ENCODE measurements around the gene SBNO2.
"Not testable (repeated sequence)": the region's sequence is repeated elsewhere in the genome, so short reads cannot be mapped to it uniquely, and the experiment has no call there.

Gene SBNO2

DNA sequence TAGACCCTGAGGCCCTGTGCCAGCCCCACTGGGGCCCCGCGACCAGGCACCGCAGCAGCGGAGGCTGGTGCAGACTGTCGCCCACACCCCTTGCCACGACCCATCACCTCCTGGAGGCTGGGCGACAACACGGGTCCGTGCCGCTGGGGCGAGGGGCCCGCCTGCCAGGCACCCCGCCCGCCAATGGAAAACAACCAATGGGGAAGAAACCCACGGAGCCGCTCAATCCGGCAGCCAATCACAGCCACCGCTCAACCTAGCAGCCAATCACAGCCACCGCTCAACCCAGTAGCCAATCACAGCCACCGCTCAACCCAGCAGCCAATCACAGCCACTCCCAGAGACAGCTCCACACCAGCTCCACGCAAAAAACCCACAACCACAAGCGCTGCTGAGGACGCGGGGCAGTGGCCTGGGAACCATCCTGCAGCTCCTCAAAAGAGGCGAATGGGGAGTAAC is 40.6 kb downstream of the SBNO2 start:
- Mint-ChIP-seq H3K4me1 (peaks cover 4% of the 10 kb centered on the region), H3K4me3 (peak overlapping the region in 2 of 3 experiments; percentile 32 to 34), H3K9me3 (no peaks in the 10 kb centered on the region), H3K27ac (no peak overlapping the region), H3K27me3 (ENCODE audit: low read depth) (no peaks in the 10 kb centered on the region), H3K36me3 (ENCODE audit: low read depth) (no peaks in the 10 kb centered on the region)
- TF ChIP-seq CTCF (IDR thresholded peaks at IDR 0.05; ENCODE audit: unreplicated experiment in 3 of 3) = no peak

DNA sequence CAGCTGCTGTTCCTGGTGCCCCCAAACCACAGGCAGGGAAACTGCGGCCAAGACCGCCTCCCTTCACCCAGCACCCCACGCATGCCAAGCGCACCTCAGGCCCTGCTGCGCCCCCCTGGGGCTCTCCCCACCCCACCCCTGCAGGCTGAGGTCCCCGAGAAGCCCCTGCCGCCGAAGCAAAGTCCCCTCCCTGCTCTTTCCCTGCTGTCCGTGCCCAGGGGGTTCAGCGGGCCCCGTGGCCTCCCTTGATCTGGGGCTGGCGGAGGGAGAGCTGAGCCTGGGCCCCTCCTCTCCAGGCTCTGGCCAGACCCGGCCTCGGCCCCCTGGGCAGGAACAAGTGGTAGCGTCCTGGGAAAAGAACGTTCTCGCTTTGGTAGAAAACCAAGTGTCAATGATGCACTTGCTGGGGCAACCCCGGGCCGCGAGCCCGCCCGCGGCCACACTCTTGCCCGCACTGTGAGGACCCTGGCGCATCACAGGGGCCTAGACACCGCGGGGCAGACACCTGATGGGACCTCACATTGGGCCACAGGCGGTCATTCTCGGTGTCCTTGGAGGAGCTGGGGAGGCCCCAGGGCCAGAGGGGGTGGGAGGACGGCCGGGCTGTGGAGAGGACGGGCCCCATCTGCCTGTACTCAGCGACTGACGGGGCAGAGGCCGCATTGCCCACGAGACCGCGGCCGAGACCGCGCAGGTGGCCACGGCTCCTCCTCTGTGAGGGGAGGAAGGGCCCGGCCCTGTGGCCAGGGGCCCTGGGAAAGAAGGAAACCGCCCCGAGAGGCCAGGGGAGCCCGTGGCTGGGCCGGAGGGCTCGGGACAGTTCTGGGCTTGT is 41.3 kb downstream of the SBNO2 start:
- no peaks in the 10 kb centered on the region for H3K9me3 Mint-ChIP-seq
- no peak overlapping the region for H3K4me3 Mint-ChIP-seq
- peaks cover 4% of the 10 kb centered on the region for H3K4me1 Mint-ChIP-seq
- H3K36me3 Mint-ChIP-seq (ENCODE audit: low read depth) = no peaks in the 10 kb centered on the region
- no peak overlapping the region for H3K27ac Mint-ChIP-seq
- TF ChIP-seq CTCF (IDR thresholded peaks at IDR 0.05; ENCODE audit: unreplicated experiment in 3 of 3) = no peak
- no peaks in the 10 kb centered on the region for H3K27me3 Mint-ChIP-seq (ENCODE audit: low read depth)

DNA sequence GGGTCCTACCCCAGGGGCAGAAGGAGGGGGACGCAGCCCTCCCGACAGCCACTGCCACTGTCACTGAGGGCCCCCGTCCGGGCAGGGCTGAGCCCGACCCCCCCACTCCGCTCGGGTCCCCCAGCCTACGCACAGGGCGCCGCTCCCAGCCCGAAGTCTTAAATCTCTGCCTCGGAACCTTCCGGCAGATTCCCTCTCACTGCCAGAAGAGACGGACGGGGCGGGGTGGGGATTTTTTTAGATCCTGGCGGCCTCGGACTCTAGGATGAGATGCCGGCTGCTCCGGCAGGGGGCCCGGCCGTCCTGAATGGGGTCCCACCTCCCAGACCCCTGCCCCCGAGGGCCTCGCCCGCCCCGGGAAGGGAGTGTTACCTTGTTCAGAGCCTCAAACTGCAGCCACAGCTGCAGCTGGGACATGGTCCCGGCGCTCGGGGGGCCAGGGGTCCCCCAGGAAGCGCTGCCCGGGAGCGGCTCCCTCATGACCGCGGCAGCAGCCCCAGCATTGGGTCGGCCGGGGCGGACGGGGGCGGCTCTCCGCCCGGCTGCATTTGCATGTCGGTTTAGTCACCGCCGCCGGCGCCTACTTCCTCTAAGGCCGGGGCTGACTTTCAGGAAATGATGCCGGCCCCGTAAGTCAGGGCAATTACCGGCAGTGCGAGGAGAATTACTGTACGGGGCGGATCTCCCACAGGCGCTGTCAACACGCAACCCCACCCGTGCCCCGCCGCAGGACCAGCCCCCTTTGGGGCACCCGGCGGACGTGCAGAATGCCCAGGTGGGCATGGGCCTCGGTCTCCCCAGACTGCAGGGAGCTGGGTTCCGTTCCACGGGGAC is 42.1 kb downstream of the SBNO2 start:
- H3K36me3 Mint-ChIP-seq (ENCODE audit: low read depth) = no peaks in the 10 kb centered on the region
- TF ChIP-seq CTCF (IDR thresholded peaks at IDR 0.05; ENCODE audit: unreplicated experiment in 3 of 3) = peak in 2 of 3 experiments; percentile 16 to 21
- H3K27me3 Mint-ChIP-seq (ENCODE audit: low read depth) = no peaks in the 10 kb centered on the region
- peaks cover 4% of the 10 kb centered on the region for H3K4me1 Mint-ChIP-seq
- no peak overlapping the region for H3K27ac Mint-ChIP-seq
- H3K9me3 Mint-ChIP-seq = no peaks in the 10 kb centered on the region
- H3K4me3 Mint-ChIP-seq = peak overlapping the region in 2 of 3 experiments; percentile 53 to 58

- Mint-ChIP-seq H3K4me3 (peak overlapping the region; percentile 23 to 53 (median 50)), H3K9me3 (no peaks in the 10 kb centered on the region), H3K36me3 (ENCODE audit: low read depth) (no peaks in the 10 kb centered on the region), H3K27me3 (ENCODE audit: low read depth) (no peaks in the 10 kb centered on the region), H3K4me1 (no peaks in the 10 kb centered on the region), H3K27ac (no peak overlapping the region)
- TF ChIP-seq CTCF (IDR thresholded peaks at IDR 0.05; ENCODE audit: unreplicated experiment in 3 of 3) = no peak
Measured at GRCh38 chr19:1130771-1131717, 43.0 kb downstream of the SBNO2 start.

DNA sequence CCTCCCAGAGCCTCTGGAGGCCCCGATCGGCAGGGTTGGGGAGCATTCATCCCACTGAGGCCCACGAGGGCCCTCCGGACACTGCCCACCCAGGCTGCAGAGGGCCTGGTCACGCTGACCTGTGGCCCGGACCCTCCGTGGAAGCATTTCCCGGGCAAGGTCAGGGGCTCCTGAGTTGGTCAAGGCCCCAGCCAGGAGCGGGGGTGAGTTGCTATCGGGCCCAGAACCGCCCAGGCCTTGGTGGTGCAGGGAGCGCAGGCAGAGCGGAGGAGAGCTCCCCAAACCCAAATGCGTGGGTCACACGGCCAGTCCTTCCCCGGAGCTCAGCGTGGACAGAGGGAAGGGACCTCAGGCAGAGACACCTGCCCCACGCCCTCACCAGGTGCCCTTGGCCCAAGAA is 44.5 kb downstream of the SBNO2 start:
- no peak for TF ChIP-seq CTCF (IDR thresholded peaks at IDR 0.05; ENCODE audit: unreplicated experiment in 3 of 3)

GRCh38 chr19:1129084-1129483 is 45.0 kb downstream of the SBNO2 start:
- not testable (repeated sequence) for H3K4me3 Mint-ChIP-seq; H3K27ac Mint-ChIP-seq; H3K36me3 Mint-ChIP-seq (ENCODE audit: low read depth)

More for the DNA sequence above, 44.5 kb downstream of the SBNO2 start:
- no peaks in the 10 kb centered on the region for H3K4me1 Mint-ChIP-seq
- no peaks in the 10 kb centered on the region for H3K9me3 Mint-ChIP-seq
- H3K27me3 Mint-ChIP-seq (ENCODE audit: low read depth) = no peaks in the 10 kb centered on the region
- H3K36me3 Mint-ChIP-seq (ENCODE audit: low read depth) = no peaks in the 10 kb centered on the region
- no peak overlapping the region for H3K4me3 Mint-ChIP-seq
- H3K27ac Mint-ChIP-seq = no peak overlapping the region

More at GRCh38 chr19:1129084-1129483, 45.0 kb downstream of the SBNO2 start:
- not testable (repeated sequence) for H3K4me1 Mint-ChIP-seq; H3K27me3 Mint-ChIP-seq (ENCODE audit: low read depth); H3K9me3 Mint-ChIP-seq
